Vagina (tissue), 2 donors: ENCODE results near the gene MTAP.

Experiments
- POLR2AphosphoS5 ChIP-seq, 2 donors: sonication (generic); formaldehyde crosslinking; IDR thresholded peaks; one replicate each; pipeline ENCODE4 v1.9.0; 2017; ENCODE audit warnings: antibody characterized with exemption in 2 of 2, mild to moderate bottlenecking in 2 of 2, low read depth in 1 of 2; ENCODE audit not compliant: insufficient read depth in 1 of 2
- TF ChIP-seq, protein P1 (sequence below), 3 experiments: fragments of 450-650 bp in 2 of 3; fragments of 200-600 bp in 1 of 3; sonication (generic) in 1 of 3; IDR thresholded peaks; one replicate each; pipeline ENCODE4 v1.5.1; 2017 to 2019; ENCODE audit warnings: antibody characterized with exemption in 3 of 3, mild to moderate bottlenecking in 2 of 3, moderate library complexity in 2 of 3

- TF ChIP-seq, protein P1, sequence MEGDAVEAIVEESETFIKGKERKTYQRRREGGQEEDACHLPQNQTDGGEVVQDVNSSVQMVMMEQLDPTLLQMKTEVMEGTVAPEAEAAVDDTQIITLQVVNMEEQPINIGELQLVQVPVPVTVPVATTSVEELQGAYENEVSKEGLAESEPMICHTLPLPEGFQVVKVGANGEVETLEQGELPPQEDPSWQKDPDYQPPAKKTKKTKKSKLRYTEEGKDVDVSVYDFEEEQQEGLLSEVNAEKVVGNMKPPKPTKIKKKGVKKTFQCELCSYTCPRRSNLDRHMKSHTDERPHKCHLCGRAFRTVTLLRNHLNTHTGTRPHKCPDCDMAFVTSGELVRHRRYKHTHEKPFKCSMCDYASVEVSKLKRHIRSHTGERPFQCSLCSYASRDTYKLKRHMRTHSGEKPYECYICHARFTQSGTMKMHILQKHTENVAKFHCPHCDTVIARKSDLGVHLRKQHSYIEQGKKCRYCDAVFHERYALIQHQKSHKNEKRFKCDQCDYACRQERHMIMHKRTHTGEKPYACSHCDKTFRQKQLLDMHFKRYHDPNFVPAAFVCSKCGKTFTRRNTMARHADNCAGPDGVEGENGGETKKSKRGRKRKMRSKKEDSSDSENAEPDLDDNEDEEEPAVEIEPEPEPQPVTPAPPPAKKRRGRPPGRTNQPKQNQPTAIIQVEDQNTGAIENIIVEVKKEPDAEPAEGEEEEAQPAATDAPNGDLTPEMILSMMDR (IDR thresholded peaks at IDR 0.05): no peak
- TF ChIP-seq POLR2AphosphoS5 (IDR thresholded peaks at IDR 0.05; ENCODE audit: insufficient read depth in 1 of 2, low read depth in 1 of 2): no peak
Observed at GRCh38 chr9:21936161-21936560, 133.7 kb downstream of the MTAP start.
